BJ (cell line): ENCODE results near the gene LMCD1. TPM values are rescaled to one million over a fixed set of nuclear protein-coding genes. Genes with fewer than 3 reads are reported as not detected.
A peak's percentile ranks its signal among the peaks of the same experiment; 100 is the strongest.

Experiments
- CTCF ChIA-PET: fragments of 350-600 bp; formaldehyde crosslinking; extraction: SDS; loops from one replicate; lab custom pipeline; 2021; ENCODE audit warnings: antibody characterized with exemption, inconsistent platforms; lab: Yijun Ruan, JAX
- POLR2A ChIA-PET: fragments of 300-600 bp; sonication (Branson Sonifier 250); formaldehyde crosslinking; extraction: SDS; loops from one replicate; lab custom pipeline; 2021; ENCODE audit warnings: antibody characterized with exemption; lab: Charles Lee
- DNase-seq: peaks from one replicate; pipeline ENCODE4 v3.0.0-alpha.2; 2011; ENCODE audit warnings: low read depth
- H3K27me3 ChIP-seq: 2 replicates; pipeline ENCODE4 v1.6.0; 2011; ENCODE audit warnings: low read length; ENCODE audit not compliant: control insufficient read depth, insufficient read depth
- H3K36me3 ChIP-seq: 2 replicates; pipeline ENCODE4 v1.5.1; 2011; ENCODE audit warnings: low read length; ENCODE audit not compliant: control insufficient read depth, insufficient read depth
- H3K4me3 ChIP-seq: 2 replicates; pipeline ENCODE4 v1.5.1; 2011; ENCODE audit warnings: low read depth, mild to moderate bottlenecking, control low read depth, low read length
- CTCF ChIP-seq: IDR thresholded peaks from 2 replicates; pipeline ENCODE4 v1.5.1; 2011; ENCODE audit warnings: low read depth, mild to moderate bottlenecking, control low read depth, inconsistent platforms, low read length, moderate library complexity; ENCODE audit not compliant: insufficient read depth
- polyA plus RNA-seq: library from polyadenylated mRNA; depleted of rRNA; stranded (reverse); fragments of >200 nt; gene quantifications from 2 replicates; pipeline ENCODE4 v1.2.3, GENCODE V29; 2011

Gene LMCD1
- polyA plus RNA-seq, 1 experiment: 168 TPM

DNA sequence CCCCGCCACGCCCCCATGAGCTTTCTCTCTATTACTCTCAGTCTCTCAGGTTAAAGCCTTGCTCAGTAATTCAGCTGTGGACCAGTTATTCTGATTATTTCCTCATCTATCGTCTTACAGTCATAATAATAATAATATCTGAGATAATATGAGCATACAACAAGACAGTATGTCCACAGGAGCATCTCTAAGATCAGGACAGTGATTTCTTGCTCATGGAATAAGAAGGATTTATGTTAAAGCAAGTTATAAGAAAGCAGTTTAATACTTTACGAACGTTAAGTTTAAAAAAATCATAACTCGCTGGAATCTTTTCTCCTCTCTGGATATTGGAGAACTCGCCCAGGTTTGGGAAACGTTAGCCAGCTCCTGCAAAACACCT, 643 bp upstream of the LMCD1 start:
- no peak for TF ChIP-seq CTCF
- no peaks in the 10 kb centered on the region for H3K36me3 ChIP-seq
- H3K27me3 ChIP-seq: no peaks in the 10 kb centered on the region
- H3K4me3 ChIP-seq: peak overlapping the region; percentile 51
- DNase-seq: no peak
- POLR2A ChIA-PET: interaction anchor here (0.6 to 2.4 kb wide), 16 partner anchors 10 to 436 kb away, joined by 3 to 13 read pairs (median 4); no protein-coding TSS in a partner anchor
- CTCF ChIA-PET: interaction anchor here (0.6 to 7.0 kb wide), 8 partner anchors 8 to 122 kb away, joined by 3 to 44 read pairs (median 4); no protein-coding TSS in a partner anchor

DNA sequence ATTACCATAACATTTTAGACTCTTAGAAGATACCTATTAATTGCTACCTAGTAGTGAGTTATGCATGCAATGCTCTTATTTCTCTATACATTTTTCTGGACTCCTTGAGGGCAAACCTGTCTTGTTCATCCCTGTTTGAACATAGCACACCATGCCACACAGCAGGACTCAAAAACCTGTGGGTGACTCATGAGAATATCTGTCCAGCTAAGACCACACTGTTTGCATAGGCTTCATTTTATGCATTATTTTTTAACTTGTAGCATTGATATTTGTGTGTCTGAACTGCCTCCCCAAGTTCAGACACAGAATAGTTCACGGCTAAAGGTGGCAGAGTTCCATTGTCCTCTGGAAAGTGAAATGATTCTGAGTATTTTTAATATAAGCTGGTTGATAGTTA, 1.8 kb downstream of the LMCD1 start:
- no peak for TF ChIP-seq CTCF
- Histone ChIP-seq H3K4me3 (peak overlapping the region; percentile 46), H3K36me3 (peaks cover 3% of the 10 kb centered on the region), H3K27me3 (no peaks in the 10 kb centered on the region)
- DNase-seq: no peak
- POLR2A ChIA-PET: no interaction called here
- CTCF ChIA-PET: interaction anchor here (1.0 to 7.0 kb wide), 9 partner anchors 10 to 104 kb away, joined by 3 to 44 read pairs (median 4); no protein-coding TSS in a partner anchor

DNA sequence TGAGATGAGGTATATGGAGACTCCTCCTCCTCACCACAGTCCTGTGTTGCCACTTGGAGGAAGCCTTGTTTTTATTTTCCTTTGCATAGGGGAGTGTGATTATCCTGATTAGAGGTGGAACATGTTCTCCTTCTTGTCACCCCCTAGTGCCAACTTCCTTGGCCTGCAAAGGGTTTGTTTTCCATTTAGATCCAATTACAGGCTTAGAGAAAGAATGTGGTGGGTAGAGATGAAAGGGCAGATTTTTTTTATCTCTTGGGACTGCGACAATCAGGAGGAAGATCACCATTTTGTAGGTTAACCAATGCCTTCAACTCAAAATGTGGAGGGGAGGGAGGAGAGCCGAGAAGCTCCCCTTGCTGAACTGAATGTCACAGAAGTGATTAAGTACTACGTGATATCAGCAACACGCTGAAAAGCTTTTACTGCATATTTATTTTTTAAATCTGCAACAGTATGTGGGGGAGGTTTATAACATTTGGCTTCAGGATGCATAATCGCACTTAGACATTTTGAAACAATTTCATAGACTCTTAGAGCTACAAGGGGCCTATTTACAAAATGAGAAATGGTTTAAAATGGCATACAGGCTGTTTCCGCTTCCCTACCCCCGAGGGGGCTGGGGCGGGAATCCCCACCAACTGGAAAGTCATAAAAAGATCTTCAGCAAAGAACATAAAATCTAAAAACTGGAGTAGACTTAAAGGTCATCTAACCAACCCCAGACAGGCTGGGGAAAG, 2.4 kb downstream of the LMCD1 start:
- Histone ChIP-seq H3K4me3 (peak overlapping the region; percentile 46), H3K27me3 (no peaks in the 10 kb centered on the region), H3K36me3 (peaks cover 3% of the 10 kb centered on the region)
- ChIA-PET POLR2A (interaction anchor here (0.6 to 1.1 kb wide), 2 partner anchors 28 to 60 kb away, joined by 3 read pairs; no protein-coding TSS in a partner anchor), CTCF (interaction anchor here (0.7 to 7.0 kb wide), 12 partner anchors 9 to 103 kb away, joined by 3 to 44 read pairs (median 4); no protein-coding TSS in a partner anchor)
- TF ChIP-seq CTCF: no peak
- DNase-seq: no peak

- TF ChIP-seq CTCF: no peak
- CTCF ChIA-PET: interaction anchor here (0.7 to 7.0 kb wide), 12 partner anchors 9 to 103 kb away, joined by 3 to 44 read pairs (median 4); no protein-coding TSS in a partner anchor
- POLR2A ChIA-PET: interaction anchor here (0.6 to 1.1 kb wide), 3 partner anchors 27 to 60 kb away, joined by 3 read pairs; no protein-coding TSS in a partner anchor
- no peaks in the 10 kb centered on the region for H3K27me3 ChIP-seq
- peak overlapping the region; percentile 46 for H3K4me3 ChIP-seq
- DNase-seq: no peak
- H3K36me3 ChIP-seq: peaks cover 3% of the 10 kb centered on the region
These were observed 3.0 kb downstream of the LMCD1 start for GRCh38 chr3:8504611-8504973.

DNA sequence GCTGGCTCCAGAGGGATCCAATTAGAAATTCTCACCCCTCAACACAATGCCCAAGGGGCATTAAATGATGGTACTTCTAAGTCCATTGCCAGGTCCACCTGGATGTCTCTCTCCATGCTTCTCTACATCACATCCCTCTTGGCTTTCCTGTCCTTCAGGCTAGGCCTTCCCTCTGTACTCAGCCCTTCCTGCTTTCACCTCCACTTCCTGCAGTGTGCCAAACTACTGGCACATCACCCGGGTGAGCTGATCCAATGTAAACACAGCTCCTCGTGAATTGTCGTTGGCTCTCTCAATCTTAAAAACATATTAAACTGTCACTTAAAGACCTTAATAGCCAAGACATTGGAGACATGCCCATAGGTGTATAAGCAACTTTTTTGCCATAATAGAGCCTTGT, 4.0 kb downstream of the LMCD1 start:
- Histone ChIP-seq H3K36me3 (peaks cover 3% of the 10 kb centered on the region), H3K27me3 (no peaks in the 10 kb centered on the region), H3K4me3 (no peak overlapping the region)
- ChIA-PET CTCF (interaction anchor here (1.3 to 7.0 kb wide), 7 partner anchors 8 to 62 kb away, joined by 3 to 44 read pairs (median 4); no protein-coding TSS in a partner anchor), POLR2A (interaction anchor here (0.9 kb wide), 1 partner anchor 63 kb away, joined by 3 read pairs; no protein-coding TSS in a partner anchor)
- TF ChIP-seq CTCF: no peak
- DNase-seq: no peak
